Ishikawa (cell line): ENCODE results near the gene DNER.

Experiments used
- EGR1 ChIP-seq: IDR thresholded peaks from 2 replicates; pipeline ENCODE4 v1.6.1; 2012
- EP300 ChIP-seq: IDR thresholded peaks from 2 replicates; pipeline ENCODE4 v1.6.1; 2012; ENCODE audit warnings: borderline replicate concordance
- NFIC ChIP-seq: IDR thresholded peaks from 2 replicates; pipeline ENCODE4 v1.6.1; 2012
- RAD21 ChIP-seq: IDR thresholded peaks from 2 replicates; pipeline ENCODE4 v1.6.1; 2012; ENCODE audit warnings: low read depth
- TAF1 ChIP-seq: IDR thresholded peaks from 2 replicates; pipeline ENCODE4 v1.6.1; 2012; ENCODE audit warnings: low read depth, mild to moderate bottlenecking
- TCF12 ChIP-seq: IDR thresholded peaks from 2 replicates; pipeline ENCODE4 v1.6.1; 2012; ENCODE audit warnings: low read depth
- TEAD4 ChIP-seq: IDR thresholded peaks from 2 replicates; pipeline ENCODE4 v1.6.1; 2012
- YY1 ChIP-seq: IDR thresholded peaks from 2 replicates; pipeline ENCODE4 v1.6.1; 2012; ENCODE audit warnings: low read depth
- ZBTB7A ChIP-seq: IDR thresholded peaks from 2 replicates; pipeline ENCODE4 v1.6.1; 2012; ENCODE audit warnings: low read depth
- TF ChIP-seq, protein P1 (sequence below): IDR thresholded peaks from 2 replicates; pipeline ENCODE4 v1.6.1; 2012; ENCODE audit warnings: low read depth, mild to moderate bottlenecking
- TF ChIP-seq, protein P2 (sequence below): IDR thresholded peaks from 2 replicates; pipeline ENCODE4 v1.6.1; 2012

The DNER gene

GRCh38 chr2:229314117-229314516, 400.2 kb downstream of the DNER start:
- TF ChIP-seq, protein P1, sequence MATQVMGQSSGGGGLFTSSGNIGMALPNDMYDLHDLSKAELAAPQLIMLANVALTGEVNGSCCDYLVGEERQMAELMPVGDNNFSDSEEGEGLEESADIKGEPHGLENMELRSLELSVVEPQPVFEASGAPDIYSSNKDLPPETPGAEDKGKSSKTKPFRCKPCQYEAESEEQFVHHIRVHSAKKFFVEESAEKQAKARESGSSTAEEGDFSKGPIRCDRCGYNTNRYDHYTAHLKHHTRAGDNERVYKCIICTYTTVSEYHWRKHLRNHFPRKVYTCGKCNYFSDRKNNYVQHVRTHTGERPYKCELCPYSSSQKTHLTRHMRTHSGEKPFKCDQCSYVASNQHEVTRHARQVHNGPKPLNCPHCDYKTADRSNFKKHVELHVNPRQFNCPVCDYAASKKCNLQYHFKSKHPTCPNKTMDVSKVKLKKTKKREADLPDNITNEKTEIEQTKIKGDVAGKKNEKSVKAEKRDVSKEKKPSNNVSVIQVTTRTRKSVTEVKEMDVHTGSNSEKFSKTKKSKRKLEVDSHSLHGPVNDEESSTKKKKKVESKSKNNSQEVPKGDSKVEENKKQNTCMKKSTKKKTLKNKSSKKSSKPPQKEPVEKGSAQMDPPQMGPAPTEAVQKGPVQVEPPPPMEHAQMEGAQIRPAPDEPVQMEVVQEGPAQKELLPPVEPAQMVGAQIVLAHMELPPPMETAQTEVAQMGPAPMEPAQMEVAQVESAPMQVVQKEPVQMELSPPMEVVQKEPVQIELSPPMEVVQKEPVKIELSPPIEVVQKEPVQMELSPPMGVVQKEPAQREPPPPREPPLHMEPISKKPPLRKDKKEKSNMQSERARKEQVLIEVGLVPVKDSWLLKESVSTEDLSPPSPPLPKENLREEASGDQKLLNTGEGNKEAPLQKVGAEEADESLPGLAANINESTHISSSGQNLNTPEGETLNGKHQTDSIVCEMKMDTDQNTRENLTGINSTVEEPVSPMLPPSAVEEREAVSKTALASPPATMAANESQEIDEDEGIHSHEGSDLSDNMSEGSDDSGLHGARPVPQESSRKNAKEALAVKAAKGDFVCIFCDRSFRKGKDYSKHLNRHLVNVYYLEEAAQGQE, result no peak
- TF ChIP-seq TAF1 (no peak), EP300 (no peak), NFIC (no peak), ZBTB7A (no peak), YY1 (no peak), RAD21 (no peak), EGR1 (no peak)
- TF ChIP-seq, protein P2, sequence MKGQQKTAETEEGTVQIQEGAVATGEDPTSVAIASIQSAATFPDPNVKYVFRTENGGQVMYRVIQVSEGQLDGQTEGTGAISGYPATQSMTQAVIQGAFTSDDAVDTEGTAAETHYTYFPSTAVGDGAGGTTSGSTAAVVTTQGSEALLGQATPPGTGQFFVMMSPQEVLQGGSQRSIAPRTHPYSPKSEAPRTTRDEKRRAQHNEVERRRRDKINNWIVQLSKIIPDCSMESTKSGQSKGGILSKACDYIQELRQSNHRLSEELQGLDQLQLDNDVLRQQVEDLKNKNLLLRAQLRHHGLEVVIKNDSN, result no peak

DNA sequence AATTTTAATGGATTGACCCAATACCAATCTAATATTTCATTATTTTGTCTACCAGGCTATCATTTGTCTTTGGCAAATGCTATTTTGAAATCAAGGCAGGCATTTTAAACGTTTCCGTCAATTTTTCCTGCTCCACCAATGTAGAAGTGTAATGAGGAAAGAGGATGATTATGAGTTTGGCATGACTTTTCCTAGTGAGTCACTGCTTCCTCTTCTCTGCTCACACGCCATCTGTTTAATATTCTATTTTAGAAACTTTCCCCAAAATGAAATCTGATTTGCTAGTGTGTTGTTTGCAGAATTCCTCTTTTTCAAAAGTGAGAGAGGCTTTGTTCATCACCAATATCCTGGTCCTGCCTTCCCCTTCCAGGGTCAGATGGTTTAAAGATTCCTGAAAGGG, 400.8 kb downstream of the DNER start:
- TF ChIP-seq TEAD4 (no peak), TCF12 (no peak), ZBTB7A (no peak)
